Measurements from ENCODE around the gene NDST3. TPM values are rescaled to one million over a fixed set of nuclear protein-coding genes. Genes with fewer than 3 reads are reported as not detected.

The NDST3 gene
- total RNA-seq, 2 experiments from 2014 or later = not detected

GRCh38 chr4:118171381-118171780 is 137.1 kb downstream of the NDST3 start:
- ATAC-seq (no peak), DNase-seq (no peak)
- H3K27me3 Mint-ChIP-seq = no peaks in the 10 kb centered on the region
- TF ChIP-seq CTCF (IDR thresholded peaks at IDR 0.05) = no peak
- H3K9me3 Mint-ChIP-seq = no peaks in the 10 kb centered on the region
- H3K36me3 Mint-ChIP-seq (ENCODE audit: low read depth) = no peaks in the 10 kb centered on the region
- CTCF ChIA-PET = no interaction called here
- H3K4me1 Mint-ChIP-seq (ENCODE audit: low read depth) = peaks cover 10% of the 10 kb centered on the region
- no peak overlapping the region for H3K4me3 Mint-ChIP-seq
- POLR2A ChIA-PET = no interaction called here
- intact Hi-C loops (cut with micrococcal nuclease) = no loop called here
- no peak overlapping the region for H3K27ac Mint-ChIP-seq

GRCh38 chr4:118173126-118173525 is 138.8 kb downstream of the NDST3 start:
- ATAC-seq = no peak
- intact Hi-C loops (cut with micrococcal nuclease) = no loop called here
- no peak overlapping the region for H3K27ac Mint-ChIP-seq
- H3K4me3 Mint-ChIP-seq = no peak overlapping the region
- ChIA-PET POLR2A (no interaction called here), CTCF (no interaction called here)
- H3K36me3 Mint-ChIP-seq (ENCODE audit: low read depth) = no peaks in the 10 kb centered on the region
- DNase-seq = no peak
- H3K4me1 Mint-ChIP-seq (ENCODE audit: low read depth) = peaks cover 10% of the 10 kb centered on the region
- TF ChIP-seq CTCF (IDR thresholded peaks at IDR 0.05) = no peak
- no peaks in the 10 kb centered on the region for H3K9me3 Mint-ChIP-seq
- H3K27me3 Mint-ChIP-seq = no peaks in the 10 kb centered on the region

DNA sequence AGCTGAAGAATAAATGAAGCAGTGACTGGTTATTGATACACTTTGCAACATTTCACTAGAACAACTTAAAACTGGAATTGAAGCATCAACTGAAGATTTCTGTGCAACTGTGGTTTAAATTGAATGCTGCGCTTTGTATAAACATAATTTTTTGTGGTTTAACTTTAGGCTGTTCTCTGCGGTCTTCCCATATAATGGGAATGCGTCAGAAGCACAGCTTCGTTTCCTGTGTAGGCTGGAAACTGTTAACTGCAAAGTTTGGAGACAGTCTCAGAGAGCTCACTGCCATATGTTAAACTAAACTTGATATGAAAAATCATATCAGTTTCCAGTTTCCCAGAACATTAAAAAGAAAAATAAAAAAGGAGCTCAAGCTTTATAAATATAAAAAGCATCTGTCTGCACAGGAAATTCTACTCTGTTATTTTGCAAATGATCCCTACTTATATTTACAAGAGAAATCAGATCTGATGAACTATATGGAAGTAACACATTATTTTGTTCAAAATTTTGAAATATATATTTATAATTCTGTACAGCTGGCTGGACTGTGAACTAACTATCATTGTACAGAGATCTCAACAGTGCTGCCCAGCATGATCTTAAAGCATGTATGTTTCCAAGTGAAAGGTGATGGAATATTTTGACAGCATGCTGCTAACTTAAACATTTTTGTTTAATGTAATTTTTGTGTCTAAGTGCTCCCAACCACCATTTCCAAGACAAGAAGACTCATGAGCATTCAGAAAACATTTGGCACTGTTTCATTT is 139.9 kb downstream of the NDST3 start:
- ChIA-PET POLR2A (no interaction called here), CTCF (no interaction called here)
- no peak for TF ChIP-seq CTCF (IDR thresholded peaks at IDR 0.05)
- intact Hi-C loops (cut with micrococcal nuclease) = no loop called here
- H3K9me3 Mint-ChIP-seq = no peaks in the 10 kb centered on the region
- H3K27me3 Mint-ChIP-seq = no peaks in the 10 kb centered on the region
- no peak overlapping the region for H3K27ac Mint-ChIP-seq
- DNase-seq (no peak), ATAC-seq (no peak)
- H3K4me3 Mint-ChIP-seq = no peak overlapping the region
- H3K36me3 Mint-ChIP-seq (ENCODE audit: low read depth) = no peaks in the 10 kb centered on the region
- peaks cover 10% of the 10 kb centered on the region for H3K4me1 Mint-ChIP-seq (ENCODE audit: low read depth)

DNA sequence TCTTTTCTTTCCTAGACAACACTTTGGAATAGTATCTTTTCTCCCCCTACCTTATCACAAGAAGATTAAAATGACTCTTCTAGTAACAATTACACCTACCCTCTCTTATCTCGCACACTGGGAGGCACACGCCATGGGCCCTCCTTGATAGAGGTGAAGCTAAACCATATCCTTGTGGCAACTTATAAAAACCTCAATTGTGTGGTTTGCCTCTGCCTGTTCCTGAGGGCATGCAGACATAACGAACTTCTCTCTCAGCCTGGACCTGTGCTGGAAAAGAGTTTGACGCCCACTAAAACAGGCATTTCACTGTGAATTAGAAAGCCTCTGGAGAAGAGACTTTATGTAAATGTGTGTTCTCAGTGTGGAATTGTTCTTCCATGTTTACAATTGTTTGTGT is 141.2 kb downstream of the NDST3 start:
- DNase-seq (no peak), ATAC-seq (no peak)
- H3K9me3 Mint-ChIP-seq = no peaks in the 10 kb centered on the region
- H3K27ac Mint-ChIP-seq = no peak overlapping the region
- peaks cover 10% of the 10 kb centered on the region for H3K4me1 Mint-ChIP-seq (ENCODE audit: low read depth)
- H3K36me3 Mint-ChIP-seq (ENCODE audit: low read depth) = no peaks in the 10 kb centered on the region
- intact Hi-C loops (cut with micrococcal nuclease) = no loop called here
- H3K4me3 Mint-ChIP-seq = no peak overlapping the region
- H3K27me3 Mint-ChIP-seq = no peaks in the 10 kb centered on the region
- POLR2A ChIA-PET = no interaction called here
- TF ChIP-seq CTCF (IDR thresholded peaks at IDR 0.05) = no peak
- CTCF ChIA-PET = no interaction called here

- Mint-ChIP-seq H3K36me3 (ENCODE audit: low read depth) (no peaks in the 10 kb centered on the region), H3K4me3 (no peak overlapping the region), H3K27me3 (no peaks in the 10 kb centered on the region), H3K27ac (no peak overlapping the region), H3K9me3 (no peaks in the 10 kb centered on the region), H3K4me1 (ENCODE audit: low read depth) (peaks cover 10% of the 10 kb centered on the region)
- no peak for TF ChIP-seq CTCF (IDR thresholded peaks at IDR 0.05)
- ATAC-seq (no peak), DNase-seq (no peak)
- CTCF ChIA-PET = no interaction called here
- POLR2A ChIA-PET = no interaction called here
- intact Hi-C loops (cut with micrococcal nuclease) = no loop called here
Measured at GRCh38 chr4:118177126-118177525, 142.8 kb downstream of the NDST3 start.

Data from activated CD8-positive, alpha-beta T cell treated with anti-CD3 and anti-CD28 coated beads for 36 hours (primary cell).